Measurements from ENCODE around the gene DNAH2. TPM values are rescaled to one million over a fixed set of nuclear protein-coding genes. Genes with fewer than 3 reads are reported as not detected.

The DNAH2 gene
- polyA plus RNA-seq, 4 donors: 0.16 to 0.47 (median 0.34) TPM

- no peak for DNase-seq (ENCODE audit: low read depth in 4 of 4, low spot score in 2 of 4)
These were observed 129.5 kb downstream of the DNAH2 start for GRCh38 chr17:7846765-7847661.

- no peak for DNase-seq (ENCODE audit: low read depth in 4 of 4, low spot score in 2 of 4)
These were observed 130.6 kb downstream of the DNAH2 start for GRCh38 chr17:7848131-7848579.

- no peak for DNase-seq (ENCODE audit: low read depth in 4 of 4, low spot score in 2 of 4)
These were observed 131.2 kb downstream of the DNAH2 start for GRCh38 chr17:7848739-7849129.

- no peak for DNase-seq (ENCODE audit: low read depth in 4 of 4, low spot score in 2 of 4)
These were observed 131.7 kb downstream of the DNAH2 start for GRCh38 chr17:7849130-7849750.

- DNase-seq (ENCODE audit: low read depth in 4 of 4, low spot score in 2 of 4): no peak
These were observed 132.4 kb downstream of the DNAH2 start for GRCh38 chr17:7849751-7850504.

- DNase-seq (ENCODE audit: low read depth in 4 of 4, low spot score in 2 of 4): no peak
These were observed 133.3 kb downstream of the DNAH2 start for GRCh38 chr17:7850701-7851437.

DNA sequence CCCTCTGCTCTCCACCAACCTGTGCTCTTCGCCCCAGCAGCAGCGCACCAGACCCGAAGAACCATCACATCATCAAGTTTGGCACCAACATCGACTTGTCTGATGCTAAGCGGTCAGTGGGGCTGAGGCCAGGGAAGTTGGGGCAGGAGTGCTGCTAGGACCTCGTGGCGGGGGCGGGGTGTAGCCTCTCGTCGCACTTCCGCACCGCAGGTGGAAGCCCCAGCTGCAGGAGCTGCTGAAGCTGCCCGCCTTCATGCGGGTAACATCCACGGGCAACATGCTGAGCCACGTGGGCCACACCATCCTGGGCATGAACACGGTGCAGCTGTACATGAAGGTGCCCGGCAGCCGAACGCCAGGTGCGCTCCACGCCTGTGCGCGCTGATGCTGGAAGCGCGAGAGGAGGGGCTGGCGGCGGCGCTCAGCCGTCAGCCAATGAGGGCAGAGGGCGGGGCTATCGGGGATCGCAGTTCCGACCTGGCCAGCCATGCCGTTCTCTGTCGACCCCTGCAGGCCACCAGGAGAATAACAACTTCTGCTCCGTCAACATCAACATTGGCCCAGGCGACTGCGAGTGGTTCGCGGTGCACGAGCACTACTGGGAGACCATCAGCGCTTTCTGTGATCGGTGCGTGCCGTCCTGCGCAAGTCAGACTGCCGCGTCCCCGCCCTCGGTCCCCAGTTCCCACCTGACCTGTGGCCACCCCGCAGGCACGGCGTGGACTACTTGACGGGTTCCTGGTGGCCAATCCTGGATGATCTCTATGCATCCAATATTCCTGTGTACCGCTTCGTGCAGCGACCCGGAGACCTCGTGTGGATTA, 134.1 kb downstream of the DNAH2 start:
- DNase-seq (ENCODE audit: low read depth in 4 of 4, low spot score in 2 of 4): peak in 2 of 4 donors; percentile 41 to 85

- DNase-seq (ENCODE audit: low read depth in 4 of 4, low spot score in 2 of 4): no peak
These were observed 134.7 kb downstream of the DNAH2 start for GRCh38 chr17:7852262-7852670.

DNA sequence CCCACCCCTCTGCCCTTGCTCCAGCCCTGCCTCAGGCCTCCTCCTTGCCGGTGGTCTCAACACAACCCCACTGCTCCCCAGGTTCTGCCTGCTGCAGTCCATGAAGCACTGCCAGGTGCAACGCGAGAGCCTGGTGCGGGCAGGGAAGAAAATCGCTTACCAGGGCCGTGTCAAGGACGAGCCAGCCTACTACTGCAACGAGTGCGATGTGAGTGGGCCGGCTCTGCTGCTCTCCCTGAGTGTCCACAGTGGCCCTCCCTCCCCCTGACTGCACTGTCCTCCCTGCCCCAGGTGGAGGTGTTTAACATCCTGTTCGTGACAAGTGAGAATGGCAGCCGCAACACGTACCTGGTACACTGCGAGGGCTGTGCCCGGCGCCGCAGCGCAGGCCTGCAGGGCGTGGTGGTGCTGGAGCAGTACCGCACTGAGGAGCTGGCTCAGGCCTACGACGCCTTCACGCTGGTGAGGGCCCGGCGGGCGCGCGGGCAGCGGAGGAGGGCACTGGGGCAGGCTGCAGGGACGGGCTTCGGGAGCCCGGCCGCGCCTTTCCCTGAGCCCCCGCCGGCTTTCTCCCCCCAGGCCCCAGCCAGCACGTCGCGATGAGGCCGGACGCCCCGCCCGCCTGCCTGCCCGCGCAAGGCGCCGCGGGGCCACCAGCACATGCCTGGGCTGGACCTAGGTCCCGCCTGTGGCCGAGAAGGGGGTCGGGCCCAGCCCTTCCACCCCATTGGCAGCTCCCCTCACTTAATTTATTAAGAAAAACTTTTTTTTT, 135.6 kb downstream of the DNAH2 start:
- no peak for DNase-seq (ENCODE audit: low read depth in 4 of 4, low spot score in 2 of 4)

DNA sequence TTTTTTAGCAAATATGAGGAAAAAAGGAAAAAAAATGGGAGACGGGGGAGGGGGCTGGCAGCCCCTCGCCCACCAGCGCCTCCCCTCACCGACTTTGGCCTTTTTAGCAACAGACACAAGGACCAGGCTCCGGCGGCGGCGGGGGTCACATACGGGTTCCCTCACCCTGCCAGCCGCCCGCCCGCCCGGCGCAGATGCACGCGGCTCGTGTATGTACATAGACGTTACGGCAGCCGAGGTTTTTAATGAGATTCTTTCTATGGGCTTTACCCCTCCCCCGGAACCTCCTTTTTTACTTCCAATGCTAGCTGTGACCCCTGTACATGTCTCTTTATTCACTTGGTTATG, 136.1 kb downstream of the DNAH2 start:
- DNase-seq (ENCODE audit: low read depth in 4 of 4, low spot score in 2 of 4): no peak

DNA sequence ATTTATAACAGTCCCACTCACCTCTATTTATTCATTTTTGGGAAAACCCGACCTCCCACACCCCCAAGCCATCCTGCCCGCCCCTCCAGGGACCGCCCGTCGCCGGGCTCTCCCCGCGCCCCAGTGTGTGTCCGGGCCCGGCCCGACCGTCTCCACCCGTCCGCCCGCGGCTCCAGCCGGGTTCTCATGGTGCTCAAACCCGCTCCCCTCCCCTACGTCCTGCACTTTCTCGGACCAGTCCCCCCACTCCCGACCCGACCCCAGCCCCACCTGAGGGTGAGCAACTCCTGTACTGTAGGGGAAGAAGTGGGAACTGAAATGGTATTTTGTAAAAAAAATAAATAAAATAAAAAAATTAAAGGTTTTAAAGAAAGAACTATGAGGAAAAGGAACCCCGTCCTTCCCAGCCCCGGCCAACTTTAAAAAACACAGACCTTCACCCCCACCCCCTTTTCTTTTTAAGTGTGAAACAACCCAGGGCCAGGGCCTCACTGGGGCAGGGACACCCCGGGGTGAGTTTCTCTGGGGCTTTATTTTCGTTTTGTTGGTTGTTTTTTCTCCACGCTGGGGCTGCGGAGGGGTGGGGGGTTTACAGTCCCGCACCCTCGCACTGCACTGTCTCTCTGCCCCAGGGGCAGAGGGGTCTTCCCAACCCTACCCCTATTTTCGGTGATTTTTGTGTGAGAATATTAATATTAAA, 136.7 kb downstream of the DNAH2 start:
- no peak for DNase-seq (ENCODE audit: low read depth in 4 of 4, low spot score in 2 of 4)

DNA sequence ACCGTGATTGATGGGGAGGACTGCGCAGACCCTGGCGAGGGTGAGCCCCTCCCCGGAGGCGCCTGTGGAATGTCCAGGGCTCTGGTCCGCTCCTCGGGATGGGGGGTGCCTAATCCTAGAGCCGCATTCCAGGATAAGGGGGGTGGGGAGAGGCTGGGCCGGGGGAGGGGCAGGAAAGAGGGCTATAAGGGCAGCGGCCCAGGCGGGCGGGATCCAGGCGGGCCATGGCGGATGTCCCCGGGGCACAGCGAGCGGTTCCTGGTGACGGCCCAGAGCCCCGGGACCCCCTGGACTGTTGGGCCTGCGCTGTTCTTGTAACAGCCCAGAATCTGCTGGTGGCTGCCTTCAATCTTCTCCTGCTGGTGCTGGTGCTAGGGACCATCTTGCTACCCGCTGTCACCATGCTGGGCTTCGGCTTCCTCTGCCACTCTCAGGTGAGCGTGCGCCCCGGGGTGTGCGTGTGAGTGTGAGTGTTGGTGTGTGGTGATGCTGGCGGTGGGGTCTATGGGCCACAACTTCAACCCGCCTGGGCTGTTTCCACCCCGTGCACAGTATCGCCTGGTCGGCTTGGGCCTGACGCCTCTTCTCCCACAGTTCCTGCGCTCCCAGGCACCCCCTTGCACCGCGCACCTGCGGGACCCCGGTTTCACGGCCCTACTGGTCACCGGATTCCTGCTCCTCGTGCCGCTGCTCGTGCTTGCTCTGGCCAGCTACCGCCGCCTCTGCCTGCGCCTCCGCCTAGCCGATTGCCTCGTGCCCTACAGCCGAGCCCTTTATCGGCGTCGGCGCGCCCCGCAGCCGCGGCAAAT, 137.5 kb downstream of the DNAH2 start, which contains the start of gene TMEM88:
TMEM88 (plus strand) TSS at position 216 of the 809 bp plus-strand sequence; CDS start at position 225, 9 bp downstream.
- no peak for DNase-seq (ENCODE audit: low read depth in 4 of 4, low spot score in 2 of 4)

- DNase-seq (ENCODE audit: low read depth in 4 of 4, low spot score in 2 of 4): no peak
These were observed 138.1 kb downstream of the DNAH2 start for GRCh38 chr17:7855660-7856010.

- peak in 1 of 4 donors; percentile 28 for DNase-seq (ENCODE audit: low read depth in 4 of 4, low spot score in 2 of 4)
These were observed 138.7 kb downstream of the DNAH2 start for GRCh38 chr17:7856011-7856810.

DNA sequence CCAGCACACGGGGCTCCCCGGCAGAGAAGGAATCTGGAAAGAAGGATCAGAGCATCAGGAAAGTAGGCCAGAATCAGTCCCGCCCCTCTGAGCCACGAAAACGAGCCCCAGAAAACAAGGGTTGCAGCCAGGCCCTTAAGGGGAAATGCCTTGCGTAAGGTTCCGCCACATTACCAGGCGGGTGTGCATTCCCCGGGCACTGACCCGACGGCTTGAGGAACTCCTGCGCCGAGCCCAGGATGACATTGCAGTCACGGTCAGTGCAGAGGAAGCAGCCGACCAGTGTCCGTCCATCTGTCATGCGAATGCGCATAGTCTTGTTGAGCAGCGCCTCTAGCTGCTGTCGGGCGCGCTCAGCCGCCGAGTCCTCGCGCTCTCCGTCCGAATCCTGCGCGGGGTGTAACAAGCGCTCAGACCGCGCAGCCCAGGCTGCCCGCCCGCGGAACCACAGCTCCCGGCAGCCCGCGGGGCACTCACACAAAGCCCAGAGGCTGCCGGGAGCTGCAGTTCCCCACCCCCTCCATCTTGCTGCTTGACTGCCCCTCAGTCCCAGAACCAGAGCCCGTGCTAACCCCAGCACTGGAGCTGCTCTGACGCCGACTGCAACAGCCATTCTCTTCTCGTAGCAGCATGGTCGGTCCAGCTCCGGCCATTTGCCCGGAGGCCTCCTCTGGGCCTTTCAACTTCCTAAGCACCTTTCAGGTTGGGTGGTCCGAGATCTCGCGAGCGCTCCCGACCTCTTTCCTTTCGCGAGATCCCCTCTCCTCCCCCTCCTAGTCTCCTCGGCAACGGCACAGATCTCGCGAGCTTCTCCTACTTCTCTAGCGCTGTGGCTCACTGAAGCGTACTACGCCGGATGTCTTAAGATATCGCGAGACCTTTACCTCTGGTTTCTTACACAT, 139.5 kb downstream of the DNAH2 start, which contains the start of gene NAA38:
NAA38 (minus strand) TSS at position 749 of the 902 bp plus-strand sequence; CDS start at position 653, 96 bp downstream.
- DNase-seq (ENCODE audit: low read depth in 4 of 4, low spot score in 2 of 4): peak; percentile 99 to 100 (median 99)
